HepG2 (cell line): Measurements from ENCODE around the gene TRMT112. TPM values are rescaled to one million over a fixed set of nuclear protein-coding genes. Genes with fewer than 3 reads are reported as not detected.

Experiments used
- ARNT2 ChIP-seq: sonication (generic); formaldehyde crosslinking; IDR thresholded peaks from 2 replicates; pipeline ENCODE4 v1.8.0; 2022; ENCODE audit warnings: mild to moderate bottlenecking, low read depth, missing genetic modification reagents, moderate library complexity
- ASH2L ChIP-seq: fragments of 300-600, 200-600 bp; sonication (generic); IDR thresholded peaks from 2 replicates; pipeline ENCODE4 v1.7.0; 2017; ENCODE audit warnings: low read depth, mild to moderate bottlenecking, moderate library complexity, mixed read lengths, low read length; ENCODE audit not compliant: insufficient read length
- ATF7-NPFF ChIP-seq: sonication (generic); formaldehyde crosslinking; IDR thresholded peaks from 2 replicates; pipeline ENCODE4 v1.8.1; 2023; ENCODE audit warnings: mild to moderate bottlenecking, low read depth, missing genetic modification reagents, moderate library complexity
- GABPA ChIP-seq, 2 experiments: IDR thresholded peaks; 2 replicates each; pipeline ENCODE4 v1.6.1; 2011 to 2016; ENCODE audit warnings: low read depth in 2 of 2, low read length in 1 of 2, missing biosample characterization in 1 of 2, missing genetic modification characterization in 1 of 2
- HNRNPLL ChIP-seq: fragments of 200-400 bp; formaldehyde crosslinking; IDR thresholded peaks from 2 replicates; pipeline ENCODE4 v1.6.1; 2017; ENCODE audit warnings: mild to moderate bottlenecking, low read depth, low read length; ENCODE audit not compliant: poor library complexity, severe bottlenecking
- NONO ChIP-seq, 2 experiments: fragments of 450-650 bp in 1 of 2; sonication (generic) in 1 of 2; formaldehyde crosslinking in 1 of 2; IDR thresholded peaks in 1 of 2; conservative IDR thresholded peaks in 1 of 2; 2 replicates each; pipeline versions ENCODE4 v1.6.1 to v1.8.0; 2017 to 2022; ENCODE audit warnings: mild to moderate bottlenecking in 1 of 2, missing genetic modification reagents in 1 of 2, moderate library complexity in 1 of 2
- PRPF4 ChIP-seq: fragments of 200-400 bp; formaldehyde crosslinking; IDR thresholded peaks from 2 replicates; pipeline ENCODE4 v1.6.1; 2016; ENCODE audit warnings: low read length, low read depth; ENCODE audit not compliant: poor library complexity, severe bottlenecking
- SNRNP70 ChIP-seq: fragments of 200-400 bp; formaldehyde crosslinking; IDR thresholded peaks from 2 replicates; pipeline ENCODE4 v1.6.1; 2017; ENCODE audit warnings: mild to moderate bottlenecking, low read depth, low read length, moderate library complexity
- TBX2 ChIP-seq: sonication (generic); formaldehyde crosslinking; IDR thresholded peaks from 2 replicates; pipeline ENCODE4 v1.5.0; 2020; ENCODE audit warnings: missing genetic modification reagents, mild to moderate bottlenecking, borderline replicate concordance
- TCF12 ChIP-seq, 2 experiments: fragments of 450-650 bp in 1 of 2; sonication (generic) in 1 of 2; formaldehyde crosslinking in 1 of 2; IDR thresholded peaks; 2 replicates each; pipeline versions ENCODE4 v1.6.1 to v1.8.0; 2017 to 2022; ENCODE audit warnings: antibody characterized with exemption in 1 of 2, mild to moderate bottlenecking in 1 of 2, missing genetic modification reagents in 1 of 2, moderate library complexity in 1 of 2
- YY1 ChIP-seq: IDR thresholded peaks from 2 replicates; pipeline ENCODE4 v1.6.1; 2011; ENCODE audit warnings: low read length, low read depth, moderate library complexity, mild to moderate bottlenecking; ENCODE audit not compliant: insufficient read depth, insufficient replicate concordance
- ZNF256 ChIP-seq: sonication (generic); formaldehyde crosslinking; conservative IDR thresholded peaks from 2 replicates; pipeline ENCODE4 v1.4.0; 2020; ENCODE audit warnings: missing genetic modification reagents
- ZNF30 ChIP-seq: sonication (generic); formaldehyde crosslinking; IDR thresholded peaks from 2 replicates; pipeline ENCODE4 v1.5.0; 2020; ENCODE audit warnings: mild to moderate bottlenecking, missing genetic modification reagents
- ZNF605 ChIP-seq: sonication (generic); formaldehyde crosslinking; IDR thresholded peaks from 2 replicates; pipeline ENCODE4 v1.8.0; 2022; ENCODE audit warnings: mild to moderate bottlenecking, missing genetic modification reagents
- ZNF720 ChIP-seq: sonication (generic); formaldehyde crosslinking; IDR thresholded peaks from 2 replicates; pipeline ENCODE4 v1.4.0; 2020; ENCODE audit warnings: missing genetic modification reagents
- ZNF790 ChIP-seq: sonication (generic); formaldehyde crosslinking; IDR thresholded peaks from 2 replicates; pipeline ENCODE4 v1.8.0; 2022; ENCODE audit warnings: missing genetic modification reagents, mild to moderate bottlenecking, borderline replicate concordance
- ZSCAN31 ChIP-seq: sonication (generic); formaldehyde crosslinking; IDR thresholded peaks from 2 replicates; pipeline ENCODE4 v1.5.0; 2020; ENCODE audit warnings: low read depth, mild to moderate bottlenecking, missing genetic modification reagents
- polyA plus RNA-seq, 8 experiments: library from polyadenylated mRNA; depleted of rRNA in 3 of 8; stranded (reverse) in 7 of 8; unstranded in 1 of 8; fragments of >200 nt; fragmentation: Illumina TruSeq in 4 of 8; extraction: Trizol in 4 of 8; gene quantifications; 2 replicates each; pipeline versions ENCODE4 v1.2.1 to v1.2.3, GENCODE V29; 2011 to 2016; ENCODE audit warnings: low read depth in 4 of 8, missing spikeins in 1 of 8, mixed read lengths in 1 of 8; ENCODE audit not compliant: insufficient read depth in 1 of 8
- total RNA-seq, 5 experiments: library from RNA; depleted of rRNA; stranded (reverse); fragments of >200 nt; fragmentation: Illumina TruSeq; extraction: Trizol; gene quantifications; 2 replicates each; pipeline ENCODE4 v1.2.3, GENCODE V29; 2016; ENCODE audit warnings: low read depth in 1 of 5
- TF ChIP-seq, protein P1 (sequence below): sonication (generic); formaldehyde crosslinking; IDR thresholded peaks from 2 replicates; pipeline ENCODE4 v1.8.0; 2022; ENCODE audit warnings: missing genetic modification reagents, mild to moderate bottlenecking, borderline replicate concordance
- TF ChIP-seq, protein P2 (sequence below): sonication (generic); formaldehyde crosslinking; IDR thresholded peaks from 2 replicates; pipeline ENCODE4 v1.4.0; 2020; ENCODE audit warnings: mild to moderate bottlenecking, missing genetic modification reagents
- TF ChIP-seq, protein P3 (sequence below): sonication (generic); formaldehyde crosslinking; IDR thresholded peaks from 2 replicates; pipeline ENCODE4 v1.5.0; 2020; ENCODE audit warnings: missing genetic modification reagents

The TRMT112 gene
- total and polyA plus RNA-seq, 2 of the 13 experiments (the other 11 are each of a cell fraction or from before 2014, with no cell fraction given): 186 to 409 TPM

GRCh38 chr11:64284962-64285884 is 32.1 kb downstream of the TRMT112 start, which contains the start of gene GPR137 (continued):
- TF ChIP-seq NONO (IDR thresholded peaks at IDR 0.05) (no peak), NONO (CRISPR knock-in tag; conservative IDR thresholded peaks at IDR 0.05) (peak; percentile 54; the same call in 1 of the 2 replicates), ZNF790 (CRISPR knock-in tag) (peak; percentile 21; the same call in 1 of the 2 replicates), ZNF605 (CRISPR knock-in tag) (0 out of 2 replicates have a peak, but pooled peaks have one; percentile 14), ASH2L (peak; percentile 58), ZNF30 (CRISPR knock-in tag) (no peak), GABPA (IDR thresholded peaks at IDR 0.05; ENCODE audit: low read depth, low read length) (peak; percentile 45), GABPA (CRISPR knock-in tag; IDR thresholded peaks at IDR 0.05; ENCODE audit: low read depth) (peak; percentile 70; the same call in 1 of the 2 replicates), ARNT2 (CRISPR knock-in tag) (peak; percentile 49; the same call in 1 of the 2 replicates), ZSCAN31 (CRISPR knock-in tag) (peak; percentile 64; the same call in 1 of the 2 replicates), ZNF256 (CRISPR knock-in tag) (no peak), TCF12 (IDR thresholded peaks at IDR 0.05) (no peak), TCF12 (CRISPR knock-in tag; IDR thresholded peaks at IDR 0.05) (peak; percentile 13; the same call in 1 of the 2 replicates), SNRNP70 (peak; percentile 100), HNRNPLL (peak; percentile 100), PRPF4 (no peak), ZNF720 (CRISPR knock-in tag) (no peak), YY1 (peak; percentile 97), ATF7-NPFF (CRISPR knock-in tag) (no peak), TBX2 (peak; percentile 57)
- TF ChIP-seq, protein P1, sequence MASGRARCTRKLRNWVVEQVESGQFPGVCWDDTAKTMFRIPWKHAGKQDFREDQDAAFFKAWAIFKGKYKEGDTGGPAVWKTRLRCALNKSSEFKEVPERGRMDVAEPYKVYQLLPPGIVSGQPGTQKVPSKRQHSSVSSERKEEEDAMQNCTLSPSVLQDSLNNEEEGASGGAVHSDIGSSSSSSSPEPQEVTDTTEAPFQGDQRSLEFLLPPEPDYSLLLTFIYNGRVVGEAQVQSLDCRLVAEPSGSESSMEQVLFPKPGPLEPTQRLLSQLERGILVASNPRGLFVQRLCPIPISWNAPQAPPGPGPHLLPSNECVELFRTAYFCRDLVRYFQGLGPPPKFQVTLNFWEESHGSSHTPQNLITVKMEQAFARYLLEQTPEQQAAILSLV (CRISPR knock-in tag): no peak
- TF ChIP-seq, protein P2, sequence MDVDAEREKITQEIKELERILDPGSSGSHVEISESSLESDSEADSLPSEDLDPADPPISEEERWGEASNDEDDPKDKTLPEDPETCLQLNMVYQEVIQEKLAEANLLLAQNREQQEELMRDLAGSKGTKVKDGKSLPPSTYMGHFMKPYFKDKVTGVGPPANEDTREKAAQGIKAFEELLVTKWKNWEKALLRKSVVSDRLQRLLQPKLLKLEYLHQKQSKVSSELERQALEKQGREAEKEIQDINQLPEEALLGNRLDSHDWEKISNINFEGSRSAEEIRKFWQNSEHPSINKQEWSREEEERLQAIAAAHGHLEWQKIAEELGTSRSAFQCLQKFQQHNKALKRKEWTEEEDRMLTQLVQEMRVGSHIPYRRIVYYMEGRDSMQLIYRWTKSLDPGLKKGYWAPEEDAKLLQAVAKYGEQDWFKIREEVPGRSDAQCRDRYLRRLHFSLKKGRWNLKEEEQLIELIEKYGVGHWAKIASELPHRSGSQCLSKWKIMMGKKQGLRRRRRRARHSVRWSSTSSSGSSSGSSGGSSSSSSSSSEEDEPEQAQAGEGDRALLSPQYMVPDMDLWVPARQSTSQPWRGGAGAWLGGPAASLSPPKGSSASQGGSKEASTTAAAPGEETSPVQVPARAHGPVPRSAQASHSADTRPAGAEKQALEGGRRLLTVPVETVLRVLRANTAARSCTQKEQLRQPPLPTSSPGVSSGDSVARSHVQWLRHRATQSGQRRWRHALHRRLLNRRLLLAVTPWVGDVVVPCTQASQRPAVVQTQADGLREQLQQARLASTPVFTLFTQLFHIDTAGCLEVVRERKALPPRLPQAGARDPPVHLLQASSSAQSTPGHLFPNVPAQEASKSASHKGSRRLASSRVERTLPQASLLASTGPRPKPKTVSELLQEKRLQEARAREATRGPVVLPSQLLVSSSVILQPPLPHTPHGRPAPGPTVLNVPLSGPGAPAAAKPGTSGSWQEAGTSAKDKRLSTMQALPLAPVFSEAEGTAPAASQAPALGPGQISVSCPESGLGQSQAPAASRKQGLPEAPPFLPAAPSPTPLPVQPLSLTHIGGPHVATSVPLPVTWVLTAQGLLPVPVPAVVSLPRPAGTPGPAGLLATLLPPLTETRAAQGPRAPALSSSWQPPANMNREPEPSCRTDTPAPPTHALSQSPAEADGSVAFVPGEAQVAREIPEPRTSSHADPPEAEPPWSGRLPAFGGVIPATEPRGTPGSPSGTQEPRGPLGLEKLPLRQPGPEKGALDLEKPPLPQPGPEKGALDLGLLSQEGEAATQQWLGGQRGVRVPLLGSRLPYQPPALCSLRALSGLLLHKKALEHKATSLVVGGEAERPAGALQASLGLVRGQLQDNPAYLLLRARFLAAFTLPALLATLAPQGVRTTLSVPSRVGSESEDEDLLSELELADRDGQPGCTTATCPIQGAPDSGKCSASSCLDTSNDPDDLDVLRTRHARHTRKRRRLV: 0 out of 2 replicates have a peak, but pooled peaks have one; percentile 27
- TF ChIP-seq, protein P3, sequence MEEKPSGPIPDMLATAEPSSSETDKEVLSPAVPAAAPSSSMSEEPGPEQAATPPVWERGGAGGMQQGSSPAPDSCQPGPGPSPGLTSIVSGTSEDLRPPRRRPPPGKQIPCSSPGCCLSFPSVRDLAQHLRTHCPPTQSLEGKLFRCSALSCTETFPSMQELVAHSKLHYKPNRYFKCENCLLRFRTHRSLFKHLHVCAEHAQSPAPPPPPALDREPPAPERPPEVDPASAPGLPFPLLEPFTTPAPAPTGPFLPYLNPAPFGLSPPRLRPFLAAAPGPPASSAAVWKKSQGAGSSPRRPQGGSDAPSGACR (CRISPR knock-in tag): peak; percentile 37; the same call in 1 of the 2 replicates
